Tibial nerve (tissue), 3 donors: ENCODE measurements around the gene HDAC6.

Source experiments
- CTCF ChIP-seq, 5 experiments: fragments of 200-600 bp in 3 of 5; fragments of 450-650 bp in 2 of 5; sonication (generic) in 3 of 5; IDR thresholded peaks; one replicate each; pipeline ENCODE4 v1.5.1; 2016 to 2019; ENCODE audit warnings: antibody characterized with exemption in 5 of 5, mild to moderate bottlenecking in 3 of 5, moderate library complexity in 2 of 5
- POLR2A ChIP-seq, 2 donors: fragments of 450-650 bp; IDR thresholded peaks; one replicate each; pipeline ENCODE4 v1.6.1; 2017; ENCODE audit warnings: antibody characterized with exemption in 2 of 2, mild to moderate bottlenecking in 2 of 2, moderate library complexity in 2 of 2

- no peak for TF ChIP-seq CTCF (IDR thresholded peaks at IDR 0.05)
- no peak for TF ChIP-seq POLR2A (IDR thresholded peaks at IDR 0.05)
Observed at GRCh38 chrX:48753708-48754228, 48.1 kb upstream of the HDAC6 start.
